HEK293 (cell line): ENCODE measurements around the gene PTK7.

ENCODE experiments used
- GLIS1 ChIP-seq: fragments of 450-650 bp; formaldehyde crosslinking; IDR thresholded peaks from 2 replicates; pipeline ENCODE4 v1.5.1; 2016; ENCODE audit warnings: missing biosample characterization, missing genetic modification characterization
- GLIS2 ChIP-seq: fragments of 450-650 bp; formaldehyde crosslinking; IDR thresholded peaks from 2 replicates; pipeline ENCODE4 v1.5.1; 2016; ENCODE audit warnings: missing biosample characterization, missing genetic modification characterization
- KLF10 ChIP-seq: fragments of 450-650 bp; IDR thresholded peaks from 2 replicates; pipeline ENCODE4 v1.5.1; 2018; ENCODE audit warnings: missing biosample characterization, mild to moderate bottlenecking, missing genetic modification characterization
- KLF7 ChIP-seq: fragments of 450-650 bp; formaldehyde crosslinking; IDR thresholded peaks from 2 replicates; pipeline ENCODE4 v1.5.1; 2016; ENCODE audit warnings: missing biosample characterization, missing genetic modification characterization, borderline replicate concordance
- KLF9 ChIP-seq: fragments of 450-650 bp; formaldehyde crosslinking; IDR thresholded peaks from 2 replicates; pipeline ENCODE4 v1.5.1; 2016; ENCODE audit warnings: missing biosample characterization, missing genetic modification characterization, low read depth
- SP2 ChIP-seq: fragments of 450-650 bp; formaldehyde crosslinking; IDR thresholded peaks from 2 replicates; pipeline ENCODE4 v1.5.1; 2016; ENCODE audit warnings: missing biosample characterization, missing genetic modification characterization
- SP3 ChIP-seq: fragments of 450-650 bp; formaldehyde crosslinking; IDR thresholded peaks from 2 replicates; pipeline ENCODE4 v1.5.1; 2016; ENCODE audit warnings: missing biosample characterization, missing genetic modification characterization
- YY1 ChIP-seq: fragments of 450-650 bp; formaldehyde crosslinking; IDR thresholded peaks from 2 replicates; pipeline ENCODE4 v1.5.1; 2018; ENCODE audit warnings: missing biosample characterization, missing genetic modification characterization
- ZBTB20 ChIP-seq: fragments of 450-650 bp; formaldehyde crosslinking; IDR thresholded peaks from 2 replicates; pipeline ENCODE4 v1.5.1; 2016; ENCODE audit warnings: missing biosample characterization, missing genetic modification characterization
- ZBTB7A ChIP-seq: fragments of 450-650 bp; formaldehyde crosslinking; IDR thresholded peaks from 2 replicates; pipeline ENCODE4 v1.5.1; 2016; ENCODE audit warnings: low read depth, missing biosample characterization, missing genetic modification characterization
- ZEB2 ChIP-seq: fragments of 450-650 bp; formaldehyde crosslinking; IDR thresholded peaks from 2 replicates; pipeline ENCODE4 v1.5.1; 2016; ENCODE audit warnings: missing biosample characterization, missing genetic modification characterization
- ZFHX2 ChIP-seq: fragments of 450-650 bp; formaldehyde crosslinking; conservative IDR thresholded peaks from 2 replicates; pipeline ENCODE4 v1.5.1; 2016; ENCODE audit warnings: missing biosample characterization, missing genetic modification characterization
- ZNF266 ChIP-seq: fragments of 450-650 bp; formaldehyde crosslinking; IDR thresholded peaks from 2 replicates; pipeline ENCODE4 v1.5.1; 2016; ENCODE audit warnings: missing biosample characterization, missing genetic modification characterization, low read depth
- ZNF341 ChIP-seq: fragments of 450-650 bp; formaldehyde crosslinking; IDR thresholded peaks from 2 replicates; pipeline ENCODE4; 2016; ENCODE audit warnings: low read depth, missing biosample characterization, missing genetic modification characterization
- ZNF416 ChIP-seq: fragments of 450-650 bp; formaldehyde crosslinking; IDR thresholded peaks from 2 replicates; pipeline ENCODE4 v1.5.1; 2016; ENCODE audit warnings: missing biosample characterization, missing genetic modification characterization
- ZNF501 ChIP-seq: fragments of 450-650 bp; formaldehyde crosslinking; IDR thresholded peaks from 2 replicates; pipeline ENCODE4 v1.5.1; 2016; ENCODE audit warnings: missing biosample characterization, missing genetic modification characterization
- ZNF561 ChIP-seq: fragments of 450-650 bp; IDR thresholded peaks from 2 replicates; pipeline ENCODE4 v1.5.1; 2018; ENCODE audit warnings: missing biosample characterization, missing genetic modification characterization, borderline replicate concordance
- ZNF624 ChIP-seq: fragments of 450-650 bp; formaldehyde crosslinking; IDR thresholded peaks from 2 replicates; pipeline ENCODE4 v1.5.1; 2017; ENCODE audit warnings: missing biosample characterization, missing genetic modification characterization
- ZNF626 ChIP-seq: fragments of 450-650 bp; sonication (Bioruptor Pico); formaldehyde crosslinking; IDR thresholded peaks from 2 replicates; pipeline ENCODE4 v1.5.1; 2018; ENCODE audit warnings: missing biosample characterization, missing genetic modification characterization, inconsistent platforms
- ZNF76 ChIP-seq: fragments of 450-650 bp; formaldehyde crosslinking; IDR thresholded peaks from 2 replicates; pipeline ENCODE4; 2016; ENCODE audit warnings: low read depth, missing biosample characterization, missing genetic modification characterization, borderline replicate concordance
- TF ChIP-seq, protein P1 (sequence below): fragments of 450-650 bp; formaldehyde crosslinking; IDR thresholded peaks from 2 replicates; pipeline ENCODE4 v1.5.1; 2016; ENCODE audit warnings: missing biosample characterization, missing genetic modification characterization
- TF ChIP-seq, protein P2 (sequence below): fragments of 450-650 bp; formaldehyde crosslinking; IDR thresholded peaks from 2 replicates; pipeline ENCODE4 v1.5.1; 2016; ENCODE audit warnings: missing biosample characterization, missing genetic modification characterization
- TF ChIP-seq, protein P3 (sequence below): fragments of 450-650 bp; formaldehyde crosslinking; IDR thresholded peaks from 2 replicates; pipeline ENCODE4 v1.5.1; 2016; ENCODE audit warnings: missing biosample characterization, missing genetic modification characterization
- TF ChIP-seq, protein P4 (sequence below): fragments of 450-650 bp; formaldehyde crosslinking; optimal IDR thresholded peaks from 2 replicates; pipeline ENCODE3; 2016; ENCODE audit warnings: missing biosample characterization, mild to moderate bottlenecking, missing genetic modification characterization
- TF ChIP-seq, protein P5 (sequence below): fragments of 450-650 bp; formaldehyde crosslinking; IDR thresholded peaks from 2 replicates; pipeline ENCODE4 v1.5.1; 2016; ENCODE audit warnings: missing biosample characterization, missing genetic modification characterization

The PTK7 gene

DNA sequence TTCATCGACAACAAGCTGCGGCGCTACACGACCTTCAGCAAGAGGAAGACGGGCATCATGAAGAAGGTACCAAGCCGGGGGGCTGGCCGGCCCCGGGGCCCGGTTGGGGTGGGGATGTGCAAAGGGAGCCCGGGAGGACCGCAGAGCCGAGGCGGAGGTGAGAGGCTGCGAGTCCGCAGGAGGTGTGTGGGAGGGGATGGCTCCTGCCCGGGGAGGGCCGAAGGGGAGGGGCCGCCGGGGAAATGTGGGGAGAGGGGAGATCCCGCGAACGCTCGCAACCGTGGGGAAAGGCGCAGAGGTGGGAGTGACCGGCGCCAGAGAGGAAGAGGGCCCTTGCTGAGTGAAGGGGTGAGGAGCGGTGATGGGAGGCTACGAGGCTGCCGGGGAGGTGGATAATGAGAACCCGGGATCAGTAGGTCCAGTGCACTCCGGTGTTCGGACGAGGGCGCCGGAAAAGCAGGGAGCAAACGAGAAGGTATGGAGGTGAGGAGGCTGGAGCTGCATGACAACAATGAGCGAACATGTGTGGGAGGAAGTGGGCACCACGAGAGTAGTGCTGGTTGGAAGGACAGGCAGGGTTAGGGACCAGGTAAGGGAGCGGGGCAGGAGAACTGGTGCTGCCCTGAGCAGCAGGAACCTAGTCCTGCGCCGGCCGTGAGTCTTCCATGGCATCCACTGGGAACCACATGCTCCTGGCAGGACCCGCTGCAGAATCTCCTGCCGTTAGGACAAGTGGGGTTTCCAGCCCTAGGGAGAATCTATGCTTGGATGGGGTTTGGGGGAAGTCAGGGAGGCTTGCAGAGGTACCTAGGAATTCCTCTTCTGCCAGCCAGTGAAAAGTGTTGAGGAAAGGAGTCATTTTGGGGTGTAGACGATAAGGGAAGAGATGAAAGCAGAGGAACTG lies 96.2 kb downstream of the PTK7 start (continued):
- TF ChIP-seq ZFHX2 (tag by site-specific recombination) (peak; percentile 89), ZNF626 (tag by site-specific recombination) (no peak), ZNF266 (tag by site-specific recombination) (no peak), GLIS1 (peak; percentile 92), ZBTB20 (tag by site-specific recombination) (peak; percentile 99), SP2 (tag by site-specific recombination) (peak; percentile 83), ZNF76 (peak; percentile 51; the same call in 1 of the 2 replicates), ZNF624 (tag by site-specific recombination) (no peak), ZNF561 (0 out of 2 replicates have a peak, but pooled peaks have one; percentile 18), ZNF501 (tag by site-specific recombination) (peak; percentile 70), SP3 (tag by site-specific recombination) (peak; percentile 75), ZNF341 (tag by site-specific recombination) (peak; percentile 28; the same call in 1 of the 2 replicates), KLF9 (peak; percentile 85), YY1 (tag by site-specific recombination) (0 out of 2 replicates have a peak, but pooled peaks have one; percentile 33), KLF7 (tag by site-specific recombination) (0 out of 2 replicates have a peak, but pooled peaks have one; percentile 12), ZNF416 (tag by site-specific recombination) (no peak), KLF10 (tag by site-specific recombination) (no peak; the same call in 1 of the 2 replicates), ZBTB7A (tag by site-specific recombination) (0 out of 2 replicates have a peak, but pooled peaks have one; percentile 13), GLIS2 (tag by site-specific recombination) (peak; percentile 97), ZEB2 (tag by site-specific recombination) (peak; percentile 91)
- TF ChIP-seq, protein P1, sequence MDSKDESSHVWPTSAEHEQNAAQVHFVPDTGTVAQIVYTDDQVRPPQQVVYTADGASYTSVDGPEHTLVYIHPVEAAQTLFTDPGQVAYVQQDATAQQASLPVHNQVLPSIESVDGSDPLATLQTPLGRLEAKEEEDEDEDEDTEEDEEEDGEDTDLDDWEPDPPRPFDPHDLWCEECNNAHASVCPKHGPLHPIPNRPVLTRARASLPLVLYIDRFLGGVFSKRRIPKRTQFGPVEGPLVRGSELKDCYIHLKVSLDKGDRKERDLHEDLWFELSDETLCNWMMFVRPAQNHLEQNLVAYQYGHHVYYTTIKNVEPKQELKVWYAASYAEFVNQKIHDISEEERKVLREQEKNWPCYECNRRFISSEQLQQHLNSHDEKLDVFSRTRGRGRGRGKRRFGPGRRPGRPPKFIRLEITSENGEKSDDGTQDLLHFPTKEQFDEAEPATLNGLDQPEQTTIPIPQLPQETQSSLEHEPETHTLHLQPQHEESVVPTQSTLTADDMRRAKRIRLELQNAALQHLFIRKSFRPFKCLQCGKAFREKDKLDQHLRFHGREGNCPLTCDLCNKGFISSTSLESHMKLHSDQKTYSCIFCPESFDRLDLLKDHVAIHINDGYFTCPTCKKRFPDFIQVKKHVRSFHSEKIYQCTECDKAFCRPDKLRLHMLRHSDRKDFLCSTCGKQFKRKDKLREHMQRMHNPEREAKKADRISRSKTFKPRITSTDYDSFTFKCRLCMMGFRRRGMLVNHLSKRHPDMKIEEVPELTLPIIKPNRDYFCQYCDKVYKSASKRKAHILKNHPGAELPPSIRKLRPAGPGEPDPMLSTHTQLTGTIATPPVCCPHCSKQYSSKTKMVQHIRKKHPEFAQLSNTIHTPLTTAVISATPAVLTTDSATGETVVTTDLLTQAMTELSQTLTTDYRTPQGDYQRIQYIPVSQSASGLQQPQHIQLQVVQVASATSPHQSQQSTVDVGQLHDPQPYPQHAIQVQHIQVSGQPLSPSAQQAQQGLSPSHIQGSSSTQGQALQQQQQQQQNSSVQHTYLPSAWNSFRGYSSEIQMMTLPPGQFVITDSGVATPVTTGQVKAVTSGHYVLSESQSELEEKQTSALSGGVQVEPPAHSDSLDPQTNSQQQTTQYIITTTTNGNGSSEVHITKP (tag by site-specific recombination): peak; percentile 24; the same call in 1 of the 2 replicates
- TF ChIP-seq, protein P2, sequence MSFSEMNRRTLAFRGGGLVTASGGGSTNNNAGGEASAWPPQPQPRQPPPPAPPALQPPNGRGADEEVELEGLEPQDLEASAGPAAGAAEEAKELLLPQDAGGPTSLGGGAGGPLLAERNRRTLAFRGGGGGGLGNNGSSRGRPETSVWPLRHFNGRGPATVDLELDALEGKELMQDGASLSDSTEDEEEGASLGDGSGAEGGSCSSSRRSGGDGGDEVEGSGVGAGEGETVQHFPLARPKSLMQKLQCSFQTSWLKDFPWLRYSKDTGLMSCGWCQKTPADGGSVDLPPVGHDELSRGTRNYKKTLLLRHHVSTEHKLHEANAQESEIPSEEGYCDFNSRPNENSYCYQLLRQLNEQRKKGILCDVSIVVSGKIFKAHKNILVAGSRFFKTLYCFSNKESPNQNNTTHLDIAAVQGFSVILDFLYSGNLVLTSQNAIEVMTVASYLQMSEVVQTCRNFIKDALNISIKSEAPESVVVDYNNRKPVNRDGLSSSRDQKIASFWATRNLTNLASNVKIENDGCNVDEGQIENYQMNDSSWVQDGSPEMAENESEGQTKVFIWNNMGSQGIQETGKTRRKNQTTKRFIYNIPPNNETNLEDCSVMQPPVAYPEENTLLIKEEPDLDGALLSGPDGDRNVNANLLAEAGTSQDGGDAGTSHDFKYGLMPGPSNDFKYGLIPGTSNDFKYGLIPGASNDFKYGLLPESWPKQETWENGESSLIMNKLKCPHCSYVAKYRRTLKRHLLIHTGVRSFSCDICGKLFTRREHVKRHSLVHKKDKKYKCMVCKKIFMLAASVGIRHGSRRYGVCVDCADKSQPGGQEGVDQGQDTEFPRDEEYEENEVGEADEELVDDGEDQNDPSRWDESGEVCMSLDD: peak; percentile 30; the same call in 1 of the 2 replicates
- TF ChIP-seq, protein P3, sequence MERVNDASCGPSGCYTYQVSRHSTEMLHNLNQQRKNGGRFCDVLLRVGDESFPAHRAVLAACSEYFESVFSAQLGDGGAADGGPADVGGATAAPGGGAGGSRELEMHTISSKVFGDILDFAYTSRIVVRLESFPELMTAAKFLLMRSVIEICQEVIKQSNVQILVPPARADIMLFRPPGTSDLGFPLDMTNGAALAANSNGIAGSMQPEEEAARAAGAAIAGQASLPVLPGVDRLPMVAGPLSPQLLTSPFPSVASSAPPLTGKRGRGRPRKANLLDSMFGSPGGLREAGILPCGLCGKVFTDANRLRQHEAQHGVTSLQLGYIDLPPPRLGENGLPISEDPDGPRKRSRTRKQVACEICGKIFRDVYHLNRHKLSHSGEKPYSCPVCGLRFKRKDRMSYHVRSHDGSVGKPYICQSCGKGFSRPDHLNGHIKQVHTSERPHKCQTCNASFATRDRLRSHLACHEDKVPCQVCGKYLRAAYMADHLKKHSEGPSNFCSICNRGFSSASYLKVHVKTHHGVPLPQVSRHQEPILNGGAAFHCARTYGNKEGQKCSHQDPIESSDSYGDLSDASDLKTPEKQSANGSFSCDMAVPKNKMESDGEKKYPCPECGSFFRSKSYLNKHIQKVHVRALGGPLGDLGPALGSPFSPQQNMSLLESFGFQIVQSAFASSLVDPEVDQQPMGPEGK (tag by site-specific recombination): peak; percentile 88
- TF ChIP-seq, protein P4, sequence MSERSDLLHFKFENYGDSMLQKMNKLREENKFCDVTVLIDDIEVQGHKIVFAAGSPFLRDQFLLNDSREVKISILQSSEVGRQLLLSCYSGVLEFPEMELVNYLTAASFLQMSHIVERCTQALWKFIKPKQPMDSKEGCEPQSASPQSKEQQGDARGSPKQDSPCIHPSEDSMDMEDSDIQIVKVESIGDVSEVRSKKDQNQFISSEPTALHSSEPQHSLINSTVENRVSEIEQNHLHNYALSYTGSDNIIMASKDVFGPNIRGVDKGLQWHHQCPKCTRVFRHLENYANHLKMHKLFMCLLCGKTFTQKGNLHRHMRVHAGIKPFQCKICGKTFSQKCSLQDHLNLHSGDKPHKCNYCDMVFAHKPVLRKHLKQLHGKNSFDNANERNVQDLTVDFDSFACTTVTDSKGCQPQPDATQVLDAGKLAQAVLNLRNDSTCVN (tag by site-specific recombination): peak; percentile 83
- TF ChIP-seq, protein P5, sequence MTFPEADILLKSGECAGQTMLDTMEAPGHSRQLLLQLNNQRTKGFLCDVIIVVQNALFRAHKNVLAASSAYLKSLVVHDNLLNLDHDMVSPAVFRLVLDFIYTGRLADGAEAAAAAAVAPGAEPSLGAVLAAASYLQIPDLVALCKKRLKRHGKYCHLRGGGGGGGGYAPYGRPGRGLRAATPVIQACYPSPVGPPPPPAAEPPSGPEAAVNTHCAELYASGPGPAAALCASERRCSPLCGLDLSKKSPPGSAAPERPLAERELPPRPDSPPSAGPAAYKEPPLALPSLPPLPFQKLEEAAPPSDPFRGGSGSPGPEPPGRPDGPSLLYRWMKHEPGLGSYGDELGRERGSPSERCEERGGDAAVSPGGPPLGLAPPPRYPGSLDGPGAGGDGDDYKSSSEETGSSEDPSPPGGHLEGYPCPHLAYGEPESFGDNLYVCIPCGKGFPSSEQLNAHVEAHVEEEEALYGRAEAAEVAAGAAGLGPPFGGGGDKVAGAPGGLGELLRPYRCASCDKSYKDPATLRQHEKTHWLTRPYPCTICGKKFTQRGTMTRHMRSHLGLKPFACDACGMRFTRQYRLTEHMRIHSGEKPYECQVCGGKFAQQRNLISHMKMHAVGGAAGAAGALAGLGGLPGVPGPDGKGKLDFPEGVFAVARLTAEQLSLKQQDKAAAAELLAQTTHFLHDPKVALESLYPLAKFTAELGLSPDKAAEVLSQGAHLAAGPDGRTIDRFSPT (tag by site-specific recombination): peak; percentile 54
